PC-9 (cell line): ENCODE results near the gene EVX1. TPM values are rescaled to one million over a fixed set of nuclear protein-coding genes. Genes with fewer than 3 reads are reported as not detected.

ENCODE experiments used
- BruUV-seq: library from RNA; stranded (reverse); fragments of 400-500 nt; replicated peaks from 2 replicates; lab custom pipeline; 2021; lab: Mats Ljungman, UMichigan
- CTCF ChIA-PET: fragments of 300-600 bp; sonication (Branson Sonifier 250); formaldehyde crosslinking; loops from one replicate; lab custom pipeline; 2022; ENCODE audit warnings: antibody characterized with exemption; lab: Charles Lee
- POLR2A ChIA-PET: fragments of 300-600 bp; sonication (Branson Sonifier 250); formaldehyde crosslinking; loops from one replicate; lab custom pipeline; 2022; ENCODE audit warnings: antibody characterized with exemption; ENCODE audit not compliant: unreplicated experiment; lab: Charles Lee
- DNase-seq, 2 experiments: peaks; one replicate each; pipeline versions ENCODE4 v3.0.0 to v3.0.0-alpha.2; 2015 to 2022; ENCODE audit warnings: mixed read lengths in 1 of 2
- H2AFZ ChIP-seq: fragments of 200-600 bp; sonication (generic); 2 replicates; pipeline ENCODE4 v1.8.1; 2017; ENCODE audit warnings: antibody characterized with exemption
- H3F3A ChIP-seq: fragments of 200-600 bp; sonication (generic); 2 replicates; pipeline ENCODE4 v1.8.1; 2017; ENCODE audit warnings: antibody characterized with exemption, mild to moderate bottlenecking, low read depth; ENCODE audit not compliant: insufficient read depth
- H3K27ac ChIP-seq: fragments of 200-600 bp; sonication (generic); 2 replicates; pipeline ENCODE4 v1.6.1; 2016; ENCODE audit warnings: mixed run types
- H3K27me3 ChIP-seq: fragments of 200-600 bp; sonication (generic); 2 replicates; pipeline ENCODE4 v1.6.1; 2016; ENCODE audit warnings: low read depth, mixed run types; ENCODE audit not compliant: insufficient read depth
- H3K36me3 ChIP-seq: fragments of 200-600 bp; sonication (generic); 2 replicates; pipeline ENCODE4 v1.6.1; 2016; ENCODE audit warnings: low read depth, mixed run types
- H3K4me1 ChIP-seq: fragments of 200-600 bp; sonication (generic); replicated peaks from 2 replicates; pipeline ENCODE4 v1.6.1; 2016; ENCODE audit warnings: mixed run types; ENCODE audit not compliant: insufficient read depth
- H3K4me2 ChIP-seq: fragments of 200-600 bp; sonication (generic); 2 replicates; pipeline ENCODE4 v1.6.1; 2017; ENCODE audit warnings: mixed run types
- H3K4me3 ChIP-seq: fragments of 200-600 bp; sonication (generic); 2 replicates; pipeline ENCODE4 v1.6.1; 2016; ENCODE audit warnings: mixed run types
- H3K79me2 ChIP-seq: fragments of 200-600 bp; sonication (generic); 2 replicates; pipeline ENCODE4 v1.6.1; 2017; ENCODE audit warnings: low read depth, mixed run types
- H3K9me2 ChIP-seq: fragments of 200-600 bp; sonication (generic); 2 replicates; pipeline ENCODE4 v1.8.1; 2017; ENCODE audit warnings: mild to moderate bottlenecking; ENCODE audit not compliant: insufficient read depth
- H3K9me3 ChIP-seq: fragments of 200-600 bp; sonication (generic); 2 replicates; pipeline ENCODE4 v1.8.1; 2016; ENCODE audit warnings: low read depth; ENCODE audit not compliant: insufficient read depth
- H4K20me1 ChIP-seq: fragments of 200-600 bp; sonication (generic); 2 replicates; pipeline ENCODE4 v1.8.1; 2017; ENCODE audit not compliant: insufficient read depth
- EZH2 ChIP-seq: fragments of 200-600 bp; sonication (generic); IDR thresholded peaks from 2 replicates; pipeline ENCODE4 v1.8.0; 2017; ENCODE audit warnings: antibody characterized with exemption, low read depth
- intact Hi-C: fragments of 100-400 bp; cut with micrococcal nuclease; formaldehyde crosslinking; loops from one replicate; pipeline ENCODE4 v1.10.0; 2022; ENCODE audit not compliant: unreplicated experiment
- total RNA-seq: library from RNA; stranded (reverse); gene quantifications from 2 replicates; pipeline ENCODE4 v1.2.3, GENCODE V29; 2021
- TF ChIP-seq, protein P1 (sequence below): fragments of 200-600 bp; sonication (generic); conservative IDR thresholded peaks from 2 replicates; pipeline ENCODE4 v1.6.1; 2017; ENCODE audit warnings: mixed run types, antibody characterized with exemption, mild to moderate bottlenecking, moderate library complexity

Gene EVX1
- total RNA-seq, 1 experiment from 2014 or later: not detected

DNA sequence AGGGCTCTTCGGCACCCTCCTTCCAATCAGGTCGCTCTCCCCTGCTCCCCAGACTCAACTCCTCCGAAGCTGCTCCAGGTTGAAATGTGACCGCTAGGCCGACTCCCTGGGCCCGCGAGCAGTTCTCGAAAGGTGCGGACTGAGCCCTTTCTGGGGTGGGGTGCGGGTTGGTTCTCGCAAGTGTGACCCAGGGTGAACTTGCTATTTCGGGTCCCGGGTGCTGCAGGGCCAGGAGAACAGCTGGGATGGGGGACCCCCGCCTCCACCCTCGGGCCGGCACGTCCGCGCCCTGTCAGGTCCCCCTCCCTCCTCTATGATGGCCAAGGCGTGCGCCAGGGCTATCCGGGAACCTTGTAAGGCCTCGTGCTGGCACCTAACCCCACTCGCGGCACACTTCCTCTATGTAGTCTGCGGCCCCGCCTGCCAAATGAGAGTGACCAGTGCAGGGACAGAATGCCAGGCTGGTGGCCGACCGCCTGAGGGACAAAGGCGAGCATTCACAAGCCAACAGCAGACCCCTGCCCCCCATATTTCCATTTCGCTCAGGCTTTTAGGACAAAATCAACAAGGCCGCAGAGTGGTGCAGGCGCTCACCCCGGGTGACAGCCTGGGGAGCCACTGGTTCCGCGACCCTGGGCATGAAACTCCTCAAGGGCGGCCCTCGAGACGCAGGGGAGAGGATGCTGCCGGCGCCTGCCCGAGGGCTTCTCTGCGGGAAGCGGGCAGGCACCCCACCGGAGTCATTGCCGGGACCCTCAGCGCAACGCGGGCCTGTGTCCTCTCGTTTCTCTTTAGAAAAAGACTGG, 29.0 kb upstream of the EVX1 start:
- Histone ChIP-seq H3K4me1 (no peaks in the 10 kb centered on the region), H3K9me3 (no peaks in the 10 kb centered on the region), H3F3A (no peaks in the 10 kb centered on the region), H3K36me3 (no peaks in the 10 kb centered on the region), H2AFZ (peak overlapping the region; percentile 37; the same call in 1 of the 2 replicates), H3K4me3 (no peak overlapping the region), H4K20me1 (no peaks in the 10 kb centered on the region), H3K4me2 (no peak overlapping the region), H3K79me2 (no peaks in the 10 kb centered on the region), H3K9me2 (no peaks in the 10 kb centered on the region), H3K27ac (no peak overlapping the region), H3K27me3 (no peaks in the 10 kb centered on the region)
- intact Hi-C loops: no loop called here
- BruUV-seq: no TSS peak
- ChIA-PET POLR2A (no interaction called here), CTCF (no interaction called here)
- DNase-seq: no peak
- TF ChIP-seq, protein P1, sequence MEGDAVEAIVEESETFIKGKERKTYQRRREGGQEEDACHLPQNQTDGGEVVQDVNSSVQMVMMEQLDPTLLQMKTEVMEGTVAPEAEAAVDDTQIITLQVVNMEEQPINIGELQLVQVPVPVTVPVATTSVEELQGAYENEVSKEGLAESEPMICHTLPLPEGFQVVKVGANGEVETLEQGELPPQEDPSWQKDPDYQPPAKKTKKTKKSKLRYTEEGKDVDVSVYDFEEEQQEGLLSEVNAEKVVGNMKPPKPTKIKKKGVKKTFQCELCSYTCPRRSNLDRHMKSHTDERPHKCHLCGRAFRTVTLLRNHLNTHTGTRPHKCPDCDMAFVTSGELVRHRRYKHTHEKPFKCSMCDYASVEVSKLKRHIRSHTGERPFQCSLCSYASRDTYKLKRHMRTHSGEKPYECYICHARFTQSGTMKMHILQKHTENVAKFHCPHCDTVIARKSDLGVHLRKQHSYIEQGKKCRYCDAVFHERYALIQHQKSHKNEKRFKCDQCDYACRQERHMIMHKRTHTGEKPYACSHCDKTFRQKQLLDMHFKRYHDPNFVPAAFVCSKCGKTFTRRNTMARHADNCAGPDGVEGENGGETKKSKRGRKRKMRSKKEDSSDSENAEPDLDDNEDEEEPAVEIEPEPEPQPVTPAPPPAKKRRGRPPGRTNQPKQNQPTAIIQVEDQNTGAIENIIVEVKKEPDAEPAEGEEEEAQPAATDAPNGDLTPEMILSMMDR: no peak
- TF ChIP-seq EZH2: no peak

DNA sequence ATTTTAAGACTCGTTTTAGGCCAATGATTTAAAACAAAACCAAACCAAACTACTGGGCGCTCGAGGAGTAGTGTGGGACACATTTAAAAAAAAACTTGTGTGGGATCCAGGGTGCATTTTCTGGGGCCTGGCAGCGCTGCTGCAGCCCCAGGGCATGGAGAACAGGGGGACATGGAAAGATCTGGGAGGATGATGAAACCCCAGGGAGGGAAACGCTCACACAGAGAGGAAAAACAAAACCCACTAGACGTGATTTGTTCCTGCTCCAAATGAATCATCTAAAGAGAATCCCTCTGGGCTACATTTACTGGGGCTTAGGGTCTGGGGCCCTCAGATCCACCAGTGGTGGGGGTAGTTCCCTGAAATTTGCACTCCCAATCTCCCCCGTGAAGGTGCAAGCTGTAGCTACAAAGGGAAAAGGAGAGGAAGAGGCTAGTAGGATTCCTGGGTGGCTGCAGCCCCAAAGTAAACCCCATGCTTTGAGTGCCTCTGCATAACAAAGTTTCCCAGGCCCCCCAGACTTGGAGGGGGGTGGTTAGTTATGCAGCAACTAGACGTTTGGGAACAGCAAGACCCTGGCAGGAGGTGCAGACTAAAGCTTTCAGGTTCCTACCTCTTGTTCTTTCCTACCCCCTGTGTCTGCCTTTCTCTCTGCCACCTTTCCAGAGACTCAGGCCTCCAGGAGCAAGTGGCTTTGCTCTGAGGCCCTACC, 28.2 kb upstream of the EVX1 start:
- no peaks in the 10 kb centered on the region for H4K20me1 ChIP-seq
- no peak overlapping the region for H3K27ac ChIP-seq
- CTCF ChIA-PET: no interaction called here
- no peak overlapping the region for H3K4me2 ChIP-seq
- POLR2A ChIA-PET: no interaction called here
- H3K9me3 ChIP-seq: no peaks in the 10 kb centered on the region
- no peaks in the 10 kb centered on the region for H3K4me1 ChIP-seq
- H3K79me2 ChIP-seq: no peaks in the 10 kb centered on the region
- no peaks in the 10 kb centered on the region for H3K9me2 ChIP-seq
- H3K36me3 ChIP-seq: no peaks in the 10 kb centered on the region
- intact Hi-C loops: no loop called here
- no peaks in the 10 kb centered on the region for H3F3A ChIP-seq
- DNase-seq: no peak
- no peaks in the 10 kb centered on the region for H3K27me3 ChIP-seq
- no TSS peak for BruUV-seq
- H2AFZ ChIP-seq: peak overlapping the region; percentile 37; the same call in 1 of the 2 replicates
- H3K4me3 ChIP-seq: no peak overlapping the region
- TF ChIP-seq, protein P1: no peak
- TF ChIP-seq EZH2: no peak

DNA sequence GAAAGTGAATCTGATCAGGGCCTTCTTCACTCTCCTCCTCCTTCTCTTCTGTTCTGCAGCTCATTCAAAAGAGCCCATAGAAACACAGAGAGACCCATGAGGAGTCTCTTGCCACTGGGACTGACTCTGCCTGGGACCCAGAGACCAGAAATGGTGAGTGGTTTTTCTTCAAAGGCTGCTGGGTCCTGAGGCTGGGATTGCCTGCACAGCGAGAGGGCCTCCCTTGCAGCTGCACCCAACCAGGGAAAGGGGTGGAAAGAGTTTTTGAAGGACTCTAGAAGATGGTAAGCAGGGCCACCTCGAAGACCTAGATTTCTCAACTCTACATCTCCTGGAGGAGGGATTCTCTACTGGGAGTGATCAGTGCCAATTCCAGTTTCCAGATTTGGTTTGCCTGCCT, 27.2 kb upstream of the EVX1 start:
- Histone ChIP-seq H3K9me3 (no peaks in the 10 kb centered on the region), H3K4me3 (no peak overlapping the region), H3K9me2 (no peaks in the 10 kb centered on the region), H3K27me3 (no peaks in the 10 kb centered on the region), H2AFZ (no peak overlapping the region), H3K27ac (no peak overlapping the region), H3K4me2 (no peak overlapping the region), H3K4me1 (no peaks in the 10 kb centered on the region), H3F3A (no peaks in the 10 kb centered on the region), H3K36me3 (no peaks in the 10 kb centered on the region), H3K79me2 (no peaks in the 10 kb centered on the region), H4K20me1 (no peaks in the 10 kb centered on the region)
- no peak for DNase-seq
- no TSS peak for BruUV-seq
- intact Hi-C loops: no loop called here
- POLR2A ChIA-PET: no interaction called here
- TF ChIP-seq, protein P1: no peak
- no peak for TF ChIP-seq EZH2
- CTCF ChIA-PET: no interaction called here
